Activated naive CD4-positive, alpha-beta T cell treated with anti-CD3 and anti-CD28 coated beads, Interleukin-2, amount 50 U/mL, for 72 hours (primary cell): ENCODE measurements around the gene PMM1. TPM values are rescaled to one million over a fixed set of nuclear protein-coding genes. Genes with fewer than 3 reads are reported as not detected.
A peak's percentile ranks its signal among the peaks of the same experiment; 100 is the strongest.
"Not testable (repeated sequence)": the region's sequence is repeated elsewhere in the genome, so short reads cannot be mapped to it uniquely, and the experiment has no call there.

ENCODE experiments used
- ATAC-seq, 2 donors: fragments of 150-1000 bp; cut with Tn5 transposase; 2 replicates each; pipeline ENCODE4 v1.10.0; 2021; ENCODE audit warnings: mild to moderate bottlenecking in 2 of 2, moderate library complexity in 2 of 2
- DNase-seq, 2 donors: peaks; one replicate each; pipeline ENCODE4 v3.0.0; 2021 to 2022; ENCODE audit warnings: low spot score in 2 of 2
- H3K27ac Mint-ChIP-seq, 2 donors: one replicate each; pipeline ENCODE4 v1.8.0; 2022; ENCODE audit warnings: mild to moderate bottlenecking in 2 of 2, mixed read lengths in 2 of 2
- H3K36me3 Mint-ChIP-seq, 2 donors: one replicate each; pipeline ENCODE4 v1.8.0; 2022; ENCODE audit warnings: mixed read lengths in 2 of 2
- H3K9me3 Mint-ChIP-seq, 2 donors: one replicate each; pipeline ENCODE4 v1.8.0; 2022; ENCODE audit warnings: mixed read lengths in 2 of 2
- total RNA-seq, 2 donors: library from RNA; stranded (reverse); gene quantifications; one replicate each; pipeline ENCODE4 v1.2.3, GENCODE V29; 2022

Gene PMM1
- total RNA-seq, 2 donors from 2014 or later, result 43.4 to 49.9 TPM

- DNase-seq (peak in 1 of 2 donors; percentile 23), ATAC-seq (peak; percentile 55 to 66)
- Mint-ChIP-seq H3K9me3 (no peaks in the 10 kb centered on the region), H3K27ac (no peak overlapping the region), H3K36me3 (no peaks in the 10 kb centered on the region)
Observed at GRCh38 chr22:41576877-41577276, 12.8 kb downstream of the PMM1 start.

- Mint-ChIP-seq H3K9me3 (no peaks in the 10 kb centered on the region), H3K27ac (no peak overlapping the region), H3K36me3 (no peaks in the 10 kb centered on the region)
- no peak for ATAC-seq
- DNase-seq, result no peak
Observed at GRCh38 chr22:41575533-41575932, 14.1 kb downstream of the PMM1 start.

GRCh38 chr22:41574847-41575381 lies 14.7 kb downstream of the PMM1 start:
- no peak overlapping the region for H3K27ac Mint-ChIP-seq
- ATAC-seq (no peak), DNase-seq (no peak)
- H3K36me3 Mint-ChIP-seq, result no peaks in the 10 kb centered on the region
- H3K9me3 Mint-ChIP-seq, result no peaks in the 10 kb centered on the region

GRCh38 chr22:41573677-41574076 lies 16.0 kb downstream of the PMM1 start:
- no peak overlapping the region for H3K27ac Mint-ChIP-seq
- ATAC-seq, result no peak
- H3K9me3 Mint-ChIP-seq, result no peaks in the 10 kb centered on the region
- no peaks in the 10 kb centered on the region for H3K36me3 Mint-ChIP-seq
- DNase-seq, result no peak

GRCh38 chr22:41572305-41572704 lies 17.3 kb downstream of the PMM1 start:
- H3K36me3 Mint-ChIP-seq, result not testable (repeated sequence)
- H3K27ac Mint-ChIP-seq, result peak overlapping the region in 1 of 2 donors; percentile 33

GRCh38 chr22:41571786-41572185 lies 17.9 kb downstream of the PMM1 start:
- no peaks in the 10 kb centered on the region for H3K9me3 Mint-ChIP-seq
- ATAC-seq (no peak), DNase-seq (no peak)
- H3K36me3 Mint-ChIP-seq, result no peaks in the 10 kb centered on the region
- H3K27ac Mint-ChIP-seq, result peak overlapping the region in 1 of 2 donors; percentile 33

More at GRCh38 chr22:41572305-41572704, 17.3 kb downstream of the PMM1 start:
- not testable (repeated sequence) for H3K9me3 Mint-ChIP-seq, ATAC-seq, DNase-seq

- no peaks in the 10 kb centered on the region for H3K9me3 Mint-ChIP-seq
Observed at GRCh38 chr22:41570221-41570620, 19.4 kb downstream of the PMM1 start.

GRCh38 chr22:41568811-41569210 lies 20.8 kb downstream of the PMM1 start:
- ATAC-seq (no peak), DNase-seq (no peak)
- Mint-ChIP-seq H3K9me3 (no peaks in the 10 kb centered on the region), H3K36me3 (no peaks in the 10 kb centered on the region), H3K27ac (no peak overlapping the region)

More at GRCh38 chr22:41570221-41570620, 19.4 kb downstream of the PMM1 start:
- H3K36me3 Mint-ChIP-seq, result no peaks in the 10 kb centered on the region
- ATAC-seq, result no peak
- no peak for DNase-seq
- no peak overlapping the region for H3K27ac Mint-ChIP-seq

- Mint-ChIP-seq H3K36me3 (no peaks in the 10 kb centered on the region), H3K27ac (no peak overlapping the region), H3K9me3 (no peaks in the 10 kb centered on the region)
- DNase-seq (no peak), ATAC-seq (no peak)
Observed at GRCh38 chr22:41567512-41567768, 22.2 kb downstream of the PMM1 start.

GRCh38 chr22:41565403-41566054 lies 24.1 kb downstream of the PMM1 start:
- DNase-seq (no peak), ATAC-seq (peak; percentile 89 to 91)
- peak overlapping the region in 1 of 2 donors; percentile 48 for H3K27ac Mint-ChIP-seq
- no peaks in the 10 kb centered on the region for H3K36me3 Mint-ChIP-seq
- H3K9me3 Mint-ChIP-seq, result no peaks in the 10 kb centered on the region

- H3K36me3 Mint-ChIP-seq, result no peaks in the 10 kb centered on the region
- no peak for DNase-seq
- ATAC-seq, result no peak
- peak overlapping the region in 1 of 2 donors; percentile 48 for H3K27ac Mint-ChIP-seq
- H3K9me3 Mint-ChIP-seq, result no peaks in the 10 kb centered on the region
Observed at GRCh38 chr22:41564563-41564962, 25.1 kb downstream of the PMM1 start.

GRCh38 chr22:41563051-41563711 lies 26.5 kb downstream of the PMM1 start:
- Mint-ChIP-seq H3K27ac (no peak overlapping the region), H3K9me3 (no peaks in the 10 kb centered on the region), H3K36me3 (no peaks in the 10 kb centered on the region)
- ATAC-seq, result no peak
- DNase-seq, result no peak

GRCh38 chr22:41562461-41562860 lies 27.2 kb downstream of the PMM1 start:
- no peaks in the 10 kb centered on the region for H3K36me3 Mint-ChIP-seq

GRCh38 chr22:41561788-41562187 lies 27.9 kb downstream of the PMM1 start:
- DNase-seq, result no peak
- ATAC-seq, result no peak
- Mint-ChIP-seq H3K36me3 (no peaks in the 10 kb centered on the region), H3K9me3 (no peaks in the 10 kb centered on the region), H3K27ac (no peak overlapping the region)

More at GRCh38 chr22:41562461-41562860, 27.2 kb downstream of the PMM1 start:
- Mint-ChIP-seq H3K9me3 (no peaks in the 10 kb centered on the region), H3K27ac (no peak overlapping the region)
- DNase-seq (no peak), ATAC-seq (no peak)

GRCh38 chr22:41561335-41561734 lies 28.3 kb downstream of the PMM1 start:
- Mint-ChIP-seq H3K36me3 (no peaks in the 10 kb centered on the region), H3K9me3 (no peaks in the 10 kb centered on the region), H3K27ac (no peak overlapping the region)
- DNase-seq (no peak), ATAC-seq (no peak)

- Mint-ChIP-seq H3K27ac (no peak overlapping the region), H3K36me3 (no peaks in the 10 kb centered on the region), H3K9me3 (no peaks in the 10 kb centered on the region)
- DNase-seq (no peak), ATAC-seq (no peak)
Observed at GRCh38 chr22:41560095-41560471, 29.6 kb downstream of the PMM1 start.

- H3K36me3 Mint-ChIP-seq, DNase-seq, H3K9me3 Mint-ChIP-seq, H3K27ac Mint-ChIP-seq, ATAC-seq: not testable (repeated sequence)
Observed at GRCh38 chr22:41558241-41558630, 31.4 kb downstream of the PMM1 start.
